GM12864 (cell line): ENCODE measurements around the gene HBD.

Source experiments
- DNase-seq: peaks from one replicate; pipeline ENCODE4 v3.0.0-alpha.2; 2011; ENCODE audit warnings: low read depth
- H3K4me3 ChIP-seq: 2 replicates; pipeline ENCODE4 v1.5.1; 2011; ENCODE audit warnings: mild to moderate bottlenecking, low read depth, low read length, control low read depth
- TF ChIP-seq, protein P1 (sequence below): IDR thresholded peaks from 2 replicates; pipeline ENCODE4 v1.5.1; 2011; ENCODE audit warnings: low read depth, mild to moderate bottlenecking, moderate library complexity, low read length, control low read depth, inconsistent platforms; ENCODE audit errors: missing control alignments

HBD gene

DNA sequence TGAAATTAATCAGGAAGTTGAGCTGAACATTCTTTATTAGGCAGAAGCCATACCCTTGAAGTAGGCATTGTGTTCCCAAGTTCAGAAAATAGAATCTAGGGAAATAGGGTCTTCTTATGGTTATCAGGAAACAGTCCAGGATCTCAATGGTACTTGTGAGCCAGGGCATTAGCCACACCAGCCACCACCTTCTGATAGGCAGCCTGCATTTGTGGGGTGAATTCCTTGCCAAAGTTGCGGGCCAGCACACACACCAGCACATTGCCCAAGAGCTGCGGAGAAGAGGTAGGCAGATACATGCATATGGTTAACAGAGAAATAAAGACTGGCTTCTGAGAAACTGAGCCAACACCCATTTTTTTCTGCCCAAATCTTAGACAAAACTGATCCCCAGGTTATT, 1.5 kb downstream of the HBD start:
- no peak overlapping the region for H3K4me3 ChIP-seq
- no peak for DNase-seq
- TF ChIP-seq, protein P1, sequence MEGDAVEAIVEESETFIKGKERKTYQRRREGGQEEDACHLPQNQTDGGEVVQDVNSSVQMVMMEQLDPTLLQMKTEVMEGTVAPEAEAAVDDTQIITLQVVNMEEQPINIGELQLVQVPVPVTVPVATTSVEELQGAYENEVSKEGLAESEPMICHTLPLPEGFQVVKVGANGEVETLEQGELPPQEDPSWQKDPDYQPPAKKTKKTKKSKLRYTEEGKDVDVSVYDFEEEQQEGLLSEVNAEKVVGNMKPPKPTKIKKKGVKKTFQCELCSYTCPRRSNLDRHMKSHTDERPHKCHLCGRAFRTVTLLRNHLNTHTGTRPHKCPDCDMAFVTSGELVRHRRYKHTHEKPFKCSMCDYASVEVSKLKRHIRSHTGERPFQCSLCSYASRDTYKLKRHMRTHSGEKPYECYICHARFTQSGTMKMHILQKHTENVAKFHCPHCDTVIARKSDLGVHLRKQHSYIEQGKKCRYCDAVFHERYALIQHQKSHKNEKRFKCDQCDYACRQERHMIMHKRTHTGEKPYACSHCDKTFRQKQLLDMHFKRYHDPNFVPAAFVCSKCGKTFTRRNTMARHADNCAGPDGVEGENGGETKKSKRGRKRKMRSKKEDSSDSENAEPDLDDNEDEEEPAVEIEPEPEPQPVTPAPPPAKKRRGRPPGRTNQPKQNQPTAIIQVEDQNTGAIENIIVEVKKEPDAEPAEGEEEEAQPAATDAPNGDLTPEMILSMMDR, result no peak

DNA sequence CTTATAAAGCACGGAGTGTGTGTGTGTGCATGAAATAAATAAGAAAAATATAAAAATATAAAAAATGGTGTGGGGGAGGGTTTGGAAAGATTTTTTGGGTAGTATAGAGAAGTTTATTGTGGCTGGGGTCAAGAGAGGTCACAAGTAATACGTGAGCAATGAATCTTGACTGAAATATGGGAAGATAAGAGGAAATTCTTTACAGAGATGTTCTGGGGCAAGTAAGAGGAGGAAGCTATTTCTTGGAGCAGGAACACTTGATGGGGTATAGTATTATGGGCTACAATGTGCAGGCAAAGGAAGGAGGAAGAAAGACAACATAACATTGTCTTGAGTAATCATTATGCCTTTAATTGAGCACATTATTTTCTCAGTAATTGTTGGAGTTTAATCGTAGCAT, 2.1 kb downstream of the HBD start:
- TF ChIP-seq, protein P1, result no peak
- no peak overlapping the region for H3K4me3 ChIP-seq
- DNase-seq, result no peak

DNA sequence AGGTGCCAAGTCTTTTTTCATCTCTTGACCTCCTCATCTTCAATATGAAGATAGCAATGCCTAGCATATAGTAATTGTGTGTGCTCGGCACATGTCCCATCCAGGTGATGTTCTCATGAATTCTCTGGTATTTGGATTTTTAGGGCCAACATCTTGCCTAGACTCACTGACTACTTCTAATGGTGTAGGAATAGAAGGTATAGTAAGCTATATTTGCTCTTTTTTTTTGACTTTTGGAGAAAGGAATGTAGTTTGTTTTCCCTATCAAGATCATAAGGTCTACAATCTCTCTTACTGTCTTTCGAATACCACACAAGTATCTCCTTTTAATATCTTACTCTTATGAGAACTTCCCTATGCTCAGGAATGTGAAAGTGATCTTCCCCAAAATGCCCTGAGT, 3.2 kb downstream of the HBD start:
- H3K4me3 ChIP-seq, result no peak overlapping the region
- no peak for DNase-seq

DNA sequence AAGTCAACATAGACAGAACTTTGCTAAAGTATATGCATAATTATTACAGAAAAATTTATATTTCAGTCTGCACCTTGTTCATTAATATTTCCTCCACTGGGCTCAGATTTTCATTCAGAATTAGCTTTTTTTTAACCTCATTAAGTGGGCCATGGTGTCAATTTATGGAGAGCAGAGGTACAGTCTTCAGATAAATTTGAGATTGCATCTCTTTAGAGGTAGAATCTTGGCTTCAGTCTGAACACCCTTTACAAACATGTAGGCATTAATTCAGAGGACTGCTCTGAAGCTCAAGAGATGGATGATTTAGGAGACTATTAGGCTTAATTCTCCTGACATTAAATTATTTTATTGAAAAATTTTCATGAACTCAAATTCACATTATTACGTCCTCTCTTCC, 4.0 kb downstream of the HBD start:
- DNase-seq, result no peak
- H3K4me3 ChIP-seq, result no peak overlapping the region
- TF ChIP-seq, protein P1, result no peak

More for the DNA sequence above, 3.2 kb downstream of the HBD start:
- TF ChIP-seq, protein P1, result no peak

DNA sequence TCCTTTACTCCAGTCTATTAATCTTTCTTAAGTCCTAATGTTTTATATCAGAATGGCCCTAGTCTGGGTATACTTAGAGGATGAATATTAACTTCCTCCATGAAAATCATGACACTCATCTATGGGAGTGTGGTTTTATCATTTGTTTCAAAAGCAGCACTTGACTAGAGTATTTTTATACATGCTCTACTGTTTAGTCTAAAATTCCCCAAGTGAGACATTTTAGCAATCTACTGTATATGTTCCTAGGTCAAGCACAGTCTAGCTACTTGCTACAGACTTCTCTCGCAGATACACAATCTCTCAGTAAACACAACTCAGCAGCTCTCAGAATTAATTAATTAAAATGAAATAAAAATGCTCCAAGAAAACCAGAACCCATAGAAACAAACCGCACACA, 4.5 kb downstream of the HBD start:
- no peak overlapping the region for H3K4me3 ChIP-seq
- TF ChIP-seq, protein P1, result no peak
- no peak for DNase-seq

DNA sequence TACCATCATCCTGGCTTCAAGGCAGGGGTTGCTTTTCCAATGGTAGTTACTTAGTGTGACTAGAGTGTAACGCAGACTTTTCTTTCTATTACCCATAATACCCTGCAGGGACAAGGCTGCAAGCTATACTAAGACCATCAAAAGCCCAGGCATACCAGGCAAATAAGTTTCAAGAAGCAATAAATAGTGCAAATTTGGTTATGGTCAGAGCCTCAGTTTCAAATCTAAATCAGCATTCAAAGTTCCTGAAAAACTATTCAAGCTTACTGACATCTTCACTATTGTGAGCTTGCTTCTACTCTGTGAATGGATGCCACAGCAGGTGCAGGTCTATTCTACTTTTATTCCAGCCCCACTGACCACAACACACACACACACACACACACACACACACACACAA, 4.9 kb downstream of the HBD start:
- TF ChIP-seq, protein P1, result no peak
- no peak overlapping the region for H3K4me3 ChIP-seq
- no peak for DNase-seq

DNA sequence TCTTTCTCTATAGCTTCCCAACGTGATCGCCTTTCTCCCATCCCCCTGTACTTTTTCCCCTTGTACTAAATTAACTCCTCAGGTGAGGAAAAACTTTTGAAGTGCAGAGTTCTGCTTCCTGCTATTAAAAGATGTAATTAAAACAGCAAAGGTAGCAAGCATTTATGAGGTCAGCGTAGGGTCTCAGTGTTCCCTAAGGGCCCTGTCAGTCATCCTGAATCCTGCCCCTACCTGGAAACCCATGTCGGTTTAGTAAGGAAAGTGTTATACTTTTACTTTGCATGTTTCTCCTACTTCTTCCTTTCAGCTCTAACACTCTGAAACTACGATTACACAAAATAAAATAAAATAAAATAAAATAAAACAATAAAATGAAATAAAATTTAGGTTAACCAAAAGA, 6.2 kb downstream of the HBD start:
- DNase-seq, result no peak
- no peak overlapping the region for H3K4me3 ChIP-seq
- TF ChIP-seq, protein P1, result no peak
